Dermis blood vessel endothelial cell (primary cell): ENCODE data around the gene KYAT1. TPM values are rescaled to one million over a fixed set of nuclear protein-coding genes. Genes with fewer than 3 reads are reported as not detected.
A peak's percentile ranks its signal among the peaks of the same experiment; 100 is the strongest.
"Not testable (repeated sequence)": the region's sequence is repeated elsewhere in the genome, so short reads cannot be mapped to it uniquely, and the experiment has no call there.

Experiments
- DNase-seq: peaks from one replicate; pipeline ENCODE4 v3.0.0; 2010
- total RNA-seq: library from RNA; depleted of rRNA; stranded (reverse); fragments of >200 nt; gene quantifications from 2 replicates; pipeline ENCODE4 v1.2.3, GENCODE V29; 2014

The KYAT1 gene
- total RNA-seq, 1 donor from 2014 or later: 5.3 TPM

- DNase-seq: no peak
Measured at GRCh38 chr9:128809831-128810230, 71.9 kb downstream of the KYAT1 start.

- no peak for DNase-seq
Measured at GRCh38 chr9:128809036-128809599, 72.6 kb downstream of the KYAT1 start.

GRCh38 chr9:128808543-128808942 lies 73.2 kb downstream of the KYAT1 start:
- no peak for DNase-seq

DNA sequence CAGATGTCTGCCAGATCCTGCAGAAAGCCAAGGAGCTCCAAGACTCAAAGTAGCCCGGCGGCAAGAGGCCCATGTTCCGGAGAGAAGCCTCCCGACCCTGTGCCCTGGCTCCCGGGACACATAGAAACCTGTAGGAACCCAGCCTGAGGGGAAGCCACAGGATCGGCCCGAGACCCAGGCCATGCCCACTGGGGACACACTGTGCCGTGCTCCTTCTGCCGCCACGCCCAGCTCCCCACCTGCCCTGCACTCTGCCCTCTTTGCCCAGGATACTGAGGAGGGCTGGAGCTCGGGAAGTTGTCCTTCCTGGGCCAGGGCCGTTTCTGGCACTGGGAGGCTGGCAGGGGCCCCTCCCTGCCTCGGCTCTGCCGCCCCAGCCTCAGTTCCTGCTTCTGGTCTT lies 73.9 kb downstream of the KYAT1 start:
- DNase-seq: no peak

DNA sequence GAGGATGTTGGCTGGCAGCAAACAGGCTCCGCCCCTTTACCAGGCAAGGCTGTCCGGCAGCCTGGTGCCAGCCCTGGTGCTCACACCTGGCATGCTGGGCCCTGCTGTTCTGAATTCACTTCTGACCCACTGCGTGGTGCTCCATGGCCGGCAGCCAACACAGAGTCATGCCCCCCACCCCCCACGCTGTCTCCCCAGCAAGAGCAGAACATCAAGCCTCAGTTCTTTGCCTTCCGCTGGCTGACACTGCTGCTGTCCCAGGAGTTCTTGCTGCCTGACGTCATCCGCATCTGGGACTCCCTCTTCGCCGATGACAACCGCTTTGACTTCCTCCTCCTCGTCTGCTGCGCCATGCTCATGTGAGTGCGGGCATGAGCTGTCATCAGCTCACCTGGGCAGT lies 76.1 kb downstream of the KYAT1 start:
- no peak for DNase-seq

GRCh38 chr9:128802482-128802881 lies 79.3 kb downstream of the KYAT1 start:
- DNase-seq: no peak

GRCh38 chr9:128800061-128800460 lies 81.7 kb downstream of the KYAT1 start:
- no peak for DNase-seq

DNA sequence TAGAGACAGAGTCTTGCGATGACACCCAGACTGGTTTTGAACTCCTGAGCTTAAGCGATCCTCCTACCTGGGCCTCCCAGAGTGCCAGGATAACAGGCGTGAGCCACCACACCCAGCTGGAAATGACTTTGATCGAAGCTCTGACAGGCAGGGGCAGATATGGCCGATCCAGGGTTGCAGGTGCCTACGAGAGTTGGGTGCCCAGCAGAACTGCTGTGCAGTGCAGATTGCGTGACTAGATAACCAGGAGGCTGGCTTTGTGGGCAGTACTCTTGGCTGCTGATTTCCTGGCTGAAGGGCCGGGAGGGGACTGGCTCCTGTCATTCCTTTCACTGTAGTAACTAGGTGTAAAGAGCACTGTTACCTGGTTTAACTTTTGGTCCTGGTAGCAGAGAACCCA lies 82.9 kb downstream of the KYAT1 start:
- no peak for DNase-seq

GRCh38 chr9:128794961-128795360 lies 86.8 kb downstream of the KYAT1 start:
- not testable (repeated sequence) for DNase-seq

GRCh38 chr9:128792978-128793686 lies 88.6 kb downstream of the KYAT1 start:
- DNase-seq: no peak

DNA sequence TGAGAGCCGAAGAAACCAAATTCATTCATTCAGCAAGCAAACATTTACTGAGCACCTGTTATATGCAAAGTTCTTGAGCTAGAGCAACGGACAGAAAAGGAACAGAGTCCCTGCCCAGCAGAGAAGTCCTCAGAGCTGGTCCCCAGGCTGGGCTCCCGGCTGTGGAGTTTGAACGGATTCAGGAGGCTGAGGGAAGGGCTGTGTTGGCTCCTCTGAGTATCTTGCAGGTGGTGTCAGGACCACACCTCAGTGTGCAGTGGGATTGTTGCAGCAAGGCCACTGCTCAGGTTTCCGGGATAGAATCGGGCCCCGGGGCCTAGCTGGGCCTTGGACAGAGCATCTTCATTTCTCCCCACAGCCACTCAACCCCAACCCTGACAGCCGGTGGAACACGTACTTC lies 89.6 kb downstream of the KYAT1 start:
- no peak for DNase-seq

GRCh38 chr9:128790536-128790935 lies 91.2 kb downstream of the KYAT1 start:
- DNase-seq: no peak

- DNase-seq: peak; percentile 19
Measured at GRCh38 chr9:128788445-128788844, 93.3 kb downstream of the KYAT1 start.

GRCh38 chr9:128787659-128788058 lies 94.1 kb downstream of the KYAT1 start:
- DNase-seq: peak; percentile 30

- DNase-seq: peak; percentile 89
Measured at GRCh38 chr9:128786681-128787601, 94.8 kb downstream of the KYAT1 start, which contains the start of gene TBC1D13. TBC1D13 (plus strand) TSS chr9:128787253; CDS start chr9:128787354, 101 bp downstream.

DNA sequence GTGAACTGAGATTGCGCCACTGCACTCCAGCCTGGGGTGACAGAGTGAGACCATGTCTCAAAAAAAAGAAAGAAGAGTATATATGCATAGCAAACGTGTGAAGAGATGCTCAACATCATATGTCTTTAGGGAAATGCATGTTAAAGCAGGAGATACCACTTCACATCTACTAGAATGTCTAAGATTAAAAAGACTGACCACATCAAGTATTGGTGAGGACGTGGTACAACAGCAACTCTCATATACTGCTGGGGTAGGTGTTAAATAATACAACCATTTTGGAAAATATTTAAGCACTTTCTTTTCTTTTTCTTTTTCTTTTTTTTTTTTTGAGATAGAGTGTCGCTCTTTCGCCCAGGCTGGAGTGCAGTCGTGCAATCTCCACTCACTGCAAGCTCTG lies 96.3 kb downstream of the KYAT1 start:
- DNase-seq: no peak

Other genes with a start within 250 kb of the KYAT1 start
- 49.7 and 95.8 TPM in 2 replicates for gene DYNC2I2, start 225.1 kb downstream of the KYAT1 start, total RNA-seq
- 512 and 600 TPM in 2 replicates for gene SET, start 192.7 kb downstream of the KYAT1 start, total RNA-seq
- gene PKN3, start 179.4 kb downstream of the KYAT1 start, total RNA-seq: 12.9 and 26.9 TPM in 2 replicates
- 41.0 and 104 TPM in 2 replicates for gene ZDHHC12, start 157.8 kb downstream of the KYAT1 start, total RNA-seq
- gene ZER1, start 110.0 kb downstream of the KYAT1 start, total RNA-seq: 14.1 and 31.0 TPM in 2 replicates
- 15.3 and 25.5 TPM in 2 replicates for gene TBC1D13, start 94.7 kb downstream of the KYAT1 start, total RNA-seq
- 21.4 and 37.3 TPM in 2 replicates for gene ENDOG, start 63.5 kb downstream of the KYAT1 start, total RNA-seq
- 31.1 and 55.7 TPM in 2 replicates for gene SPOUT1, start 52.2 kb downstream of the KYAT1 start, total RNA-seq
- gene LRRC8A, start 183 bp upstream of the KYAT1 start, total RNA-seq: 102 and 154 TPM in 2 replicates
- gene PHYHD1, start 39.0 kb upstream of the KYAT1 start, total RNA-seq: 0.85 TPM in 1 of 2 replicates, not detected in the other
- gene DOLK, start 65.7 kb upstream of the KYAT1 start, total RNA-seq: 38.4 and 45.6 TPM in 2 replicates
- 45.6 and 94.3 TPM in 2 replicates for gene NUP188, start 65.7 kb upstream of the KYAT1 start, total RNA-seq
- gene SH3GLB2, start 146.4 kb upstream of the KYAT1 start, total RNA-seq: 60.2 and 70.1 TPM in 2 replicates
- gene MIGA2, start 154.7 kb upstream of the KYAT1 start, total RNA-seq: 34.4 and 39.5 TPM in 2 replicates
- gene DOLPP1, start 199.2 kb upstream of the KYAT1 start, total RNA-seq: 10.7 and 15.5 TPM in 2 replicates
- gene CRAT, start 228.8 kb upstream of the KYAT1 start, total RNA-seq: 34.0 and 61.8 TPM in 2 replicates
- gene PTPA, start 229.5 kb upstream of the KYAT1 start, total RNA-seq: 80.0 and 145 TPM in 2 replicates